Activated CD4-positive, CD25-positive, alpha-beta regulatory T cell treated with anti-CD3 and anti-CD28 coated beads, Interleukin-2, amount 50 U/mL, for 72 hours (primary cell): Measurements from ENCODE around the gene ADAM19.
"Not testable (repeated sequence)": the region's sequence is repeated elsewhere in the genome, so short reads cannot be mapped to it uniquely, and the experiment has no call there.

Experiments
- DNase-seq: peaks from one replicate; pipeline ENCODE4 v3.0.0; 2021

The ADAM19 gene

DNA sequence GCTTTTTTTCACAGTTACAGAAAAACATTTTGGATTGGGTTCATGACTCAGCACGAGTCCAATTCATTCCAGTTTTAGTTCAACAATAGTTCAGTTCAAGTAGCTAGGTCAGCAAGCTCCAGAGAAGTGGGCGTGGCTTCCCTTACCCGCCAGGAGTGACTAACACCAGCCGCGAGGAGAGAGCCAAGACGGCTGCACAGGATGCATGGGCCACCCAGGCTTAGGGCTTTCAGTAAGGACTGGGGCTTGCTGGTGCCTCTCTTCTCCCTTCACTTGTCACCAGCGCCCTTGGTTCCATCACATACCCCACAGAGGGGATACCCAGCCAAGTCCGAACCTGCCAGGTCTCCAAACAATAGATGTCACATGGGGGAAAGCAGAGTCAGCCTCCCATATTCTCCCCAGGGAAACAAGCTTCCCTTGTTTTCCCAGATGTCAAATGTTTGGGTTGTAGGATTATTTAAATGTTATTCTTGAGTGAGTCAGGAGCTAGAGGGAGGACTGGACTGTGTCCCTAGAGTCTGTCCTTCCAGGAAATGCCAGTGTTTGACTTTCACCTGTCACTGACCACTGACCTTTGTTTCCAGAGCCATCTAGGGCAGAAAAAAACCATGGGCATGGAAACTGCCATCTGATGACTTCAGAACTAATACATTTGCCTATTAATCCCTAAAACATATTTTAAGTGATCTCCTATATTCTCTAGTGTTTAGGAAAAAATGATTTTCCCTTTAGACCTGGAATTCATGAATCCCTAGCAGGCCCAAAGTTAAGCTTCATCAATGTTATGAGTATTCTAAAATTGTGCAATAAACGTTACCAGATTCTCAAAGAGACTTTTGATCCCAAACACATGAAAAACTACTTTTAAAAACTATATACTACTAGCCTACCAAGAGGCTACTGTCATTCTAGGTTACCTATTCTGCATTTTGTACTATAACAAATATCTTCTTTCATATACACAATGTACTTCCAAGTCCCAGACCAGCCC, 63.6 kb downstream of the ADAM19 start:
- no peak for DNase-seq

DNA sequence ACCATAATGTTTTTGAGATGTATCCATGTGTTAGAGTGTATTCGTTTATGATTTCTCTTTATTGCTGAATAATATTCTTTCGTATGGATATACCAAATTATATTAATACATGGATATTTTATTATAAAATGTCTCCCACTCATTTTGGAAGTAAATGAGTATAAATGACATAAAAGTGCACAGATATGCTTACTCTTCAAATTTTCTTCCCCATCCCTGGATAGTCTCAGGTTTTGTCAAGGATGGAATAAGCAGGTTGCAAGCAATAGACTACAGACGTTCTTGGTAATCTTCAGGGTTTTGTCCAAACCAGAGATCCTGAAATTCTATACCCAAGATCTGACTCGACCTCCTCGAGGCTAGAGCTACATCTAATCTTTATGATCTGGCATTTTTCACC, 64.9 kb downstream of the ADAM19 start:
- no peak for DNase-seq

DNA sequence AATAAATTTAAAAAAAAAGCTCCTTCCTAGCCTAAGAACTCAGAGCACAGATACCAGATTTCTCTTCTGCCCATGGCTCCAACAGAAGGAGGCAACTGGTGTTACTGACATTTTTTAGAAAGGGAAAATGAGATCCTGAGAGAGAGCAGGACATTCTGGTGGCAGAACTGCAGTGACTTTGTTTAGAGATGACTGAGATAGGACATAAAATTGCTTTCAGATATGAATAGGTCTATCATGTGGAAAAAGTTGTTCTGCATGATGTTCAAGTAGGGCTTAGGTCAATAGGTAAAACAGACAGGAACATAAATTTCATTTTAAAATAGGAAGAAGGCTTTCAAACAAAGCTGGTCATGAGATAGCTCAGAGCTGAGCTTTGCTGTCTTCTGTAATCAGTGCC, 66.0 kb downstream of the ADAM19 start:
- no peak for DNase-seq

DNA sequence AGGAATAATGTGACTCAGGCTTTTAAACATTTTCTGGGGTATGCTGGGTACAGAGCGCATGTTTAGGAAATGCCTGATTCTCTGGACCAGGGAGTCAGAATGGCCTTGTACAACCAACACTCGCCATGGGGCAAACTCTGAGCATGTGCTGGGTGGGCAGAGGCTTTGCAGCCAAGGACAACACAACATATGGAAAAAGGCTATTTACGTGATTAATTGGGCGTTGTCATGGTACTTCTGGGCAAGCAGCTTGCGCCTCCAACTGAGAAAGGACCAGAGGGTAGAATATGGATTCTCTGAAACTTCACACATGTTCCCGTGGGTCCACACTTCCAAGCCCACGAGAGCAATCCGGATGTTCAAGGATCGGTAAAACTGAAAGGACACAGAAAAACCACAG, 66.5 kb downstream of the ADAM19 start:
- DNase-seq, result no peak

DNA sequence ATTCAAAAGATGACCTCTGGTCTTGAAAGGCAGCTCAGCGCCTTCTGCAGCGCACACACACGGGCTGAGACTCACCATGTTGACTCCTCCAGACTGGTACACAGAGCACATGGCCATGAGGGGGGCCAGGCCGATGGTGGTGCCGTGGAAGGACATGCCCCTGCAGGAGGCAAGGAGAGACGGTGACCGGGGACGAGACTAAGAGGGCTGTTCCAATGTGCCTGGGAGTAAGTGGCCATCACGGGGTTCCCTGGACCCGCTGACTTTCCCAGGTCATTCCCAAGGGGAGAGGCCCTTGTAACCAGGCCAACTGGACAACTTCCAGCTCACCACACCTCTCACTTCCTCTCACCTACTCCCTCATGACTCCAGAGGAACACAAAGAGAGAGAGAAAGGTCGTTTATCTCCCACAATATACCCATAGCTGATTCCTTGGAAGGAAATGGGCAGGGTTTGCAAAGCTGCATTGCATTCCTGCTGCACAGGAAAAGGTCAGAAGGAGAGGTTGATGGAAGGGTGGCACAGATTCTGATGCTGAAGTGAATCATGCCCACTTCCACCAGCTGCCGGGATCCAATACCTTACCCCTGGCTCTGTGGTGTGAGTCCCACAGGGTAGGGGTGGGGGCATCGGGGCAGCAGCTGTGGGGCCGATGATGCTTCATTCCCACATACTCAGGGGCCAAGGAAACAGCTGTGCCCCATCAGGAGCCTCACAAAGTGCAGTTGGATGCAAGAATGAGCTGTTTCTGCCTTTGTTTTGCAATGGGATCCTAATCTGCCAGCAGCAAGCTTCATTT, 68.4 kb downstream of the ADAM19 start:
- DNase-seq, result no peak

DNA sequence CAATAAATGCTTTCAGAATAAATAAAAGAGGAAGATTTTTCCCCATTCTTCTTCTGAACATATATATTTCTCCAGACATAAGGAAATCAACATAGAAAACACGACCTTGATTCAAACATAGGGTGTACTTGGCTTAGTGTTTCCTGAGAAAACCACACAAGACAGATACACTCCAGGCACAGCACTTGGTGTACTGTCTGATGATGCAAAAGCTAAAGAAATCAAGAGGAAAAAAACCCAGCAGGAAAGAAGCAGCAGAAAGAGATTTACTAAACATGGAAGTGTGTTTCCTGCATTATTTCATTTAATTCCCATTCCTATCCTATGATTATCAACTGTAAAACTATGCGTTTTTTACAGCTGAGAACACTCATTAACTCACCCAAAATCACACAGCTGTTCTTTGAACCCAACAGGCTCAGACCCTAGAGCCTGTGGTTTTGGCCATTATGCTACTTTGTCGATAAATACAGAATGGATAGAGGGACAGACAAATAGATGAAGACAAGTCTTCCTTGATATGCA, 69.4 kb downstream of the ADAM19 start:
- DNase-seq, result no peak

DNA sequence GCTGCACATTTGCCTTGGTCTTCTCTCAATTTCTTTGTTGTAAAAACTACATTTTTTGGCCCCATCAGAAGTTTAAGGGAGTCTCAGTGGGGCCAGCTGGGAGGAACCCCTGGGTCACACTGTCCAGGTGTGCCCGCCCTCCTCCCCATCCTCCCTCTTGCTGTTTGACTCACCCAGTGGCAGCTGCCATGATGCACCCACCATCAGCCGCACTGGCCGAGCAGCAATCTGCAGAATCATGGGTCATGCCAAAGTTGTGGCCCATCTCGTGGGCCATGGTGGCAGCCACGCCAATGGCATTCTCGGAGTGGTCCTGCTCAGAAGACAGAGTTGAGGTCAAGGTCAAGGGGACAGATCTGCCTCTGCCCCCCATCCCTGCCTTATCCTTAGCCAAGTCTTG, 70.1 kb downstream of the ADAM19 start:
- no peak for DNase-seq

DNA sequence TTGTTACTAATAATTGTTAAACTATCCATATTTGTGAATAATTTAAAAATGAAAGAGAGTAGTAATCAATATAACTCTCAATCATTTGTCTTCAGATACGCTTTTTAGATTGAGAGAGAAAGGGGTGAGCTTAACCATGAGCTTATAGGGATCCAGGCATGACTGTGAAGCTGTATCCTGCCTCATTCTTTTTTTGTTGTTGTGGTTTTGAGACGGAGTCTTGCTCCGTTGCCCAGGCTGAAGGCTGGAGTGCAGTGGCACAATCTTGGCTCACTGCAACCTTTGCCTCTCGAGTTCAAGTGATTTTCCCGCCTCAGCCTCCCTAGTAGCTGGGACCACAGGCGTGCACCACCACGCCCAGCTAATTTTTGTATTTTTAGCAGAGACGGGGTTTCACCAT, 71.5 kb downstream of the ADAM19 start:
- no peak for DNase-seq

DNA sequence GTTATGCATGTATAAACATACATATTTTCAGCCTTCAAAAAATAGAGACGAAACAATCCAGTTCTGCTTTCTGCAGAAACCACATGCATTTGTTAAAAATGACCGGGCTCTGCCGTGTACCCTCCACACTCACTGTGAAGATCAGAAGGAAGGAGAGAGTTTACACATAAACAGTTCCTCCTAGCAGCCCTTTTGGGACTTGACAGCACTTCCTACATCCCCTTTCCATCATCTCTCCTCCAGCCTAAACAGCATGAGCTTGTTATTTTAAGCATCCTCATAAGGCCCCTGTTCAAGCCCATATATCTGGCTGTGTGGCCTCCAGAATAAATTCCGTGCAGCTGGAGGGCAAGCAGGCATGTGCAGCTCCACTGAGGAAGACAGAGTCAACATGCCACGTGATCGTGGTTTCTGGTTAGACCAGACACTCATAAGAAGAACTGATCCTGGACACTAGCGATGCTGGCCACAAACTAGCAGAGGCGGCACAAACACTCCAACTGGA, 73.4 kb downstream of the ADAM19 start:
- DNase-seq, result no peak

DNA sequence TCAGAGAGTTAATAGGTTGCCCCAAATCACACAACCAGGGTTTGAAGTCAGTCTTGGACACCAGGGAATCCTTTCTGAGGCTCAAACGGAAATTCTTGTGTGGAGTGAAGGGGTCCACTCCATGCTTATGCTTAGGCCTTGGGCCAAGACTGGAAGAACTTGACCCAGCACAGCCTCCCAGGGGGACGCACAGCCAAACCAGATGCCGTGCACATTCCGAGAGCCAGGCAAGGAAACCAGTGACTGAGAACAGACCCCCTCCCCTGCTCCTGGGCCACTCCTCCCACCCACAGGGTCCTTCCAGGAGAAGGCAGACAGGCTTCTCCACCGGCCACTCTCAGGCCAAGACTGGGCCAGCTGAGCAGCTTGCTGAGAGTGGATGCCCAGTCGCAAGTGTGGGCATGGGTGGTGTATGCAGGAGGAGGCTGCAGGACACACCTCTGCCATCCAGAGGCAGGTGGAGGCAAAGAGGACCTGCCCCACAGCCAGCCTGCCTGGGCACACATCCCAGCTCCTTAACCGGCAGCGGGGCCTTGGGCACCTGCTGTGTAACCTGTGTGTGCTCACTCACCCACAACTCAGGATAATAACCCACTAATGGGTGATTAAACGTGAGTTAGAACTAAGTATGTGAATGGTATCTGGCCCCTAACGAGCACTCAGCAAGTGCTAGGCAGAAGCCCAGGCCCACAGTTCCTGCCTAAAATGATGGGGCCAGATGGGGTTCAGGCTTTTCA, 77.5 kb downstream of the ADAM19 start:
- DNase-seq, result no peak

DNA sequence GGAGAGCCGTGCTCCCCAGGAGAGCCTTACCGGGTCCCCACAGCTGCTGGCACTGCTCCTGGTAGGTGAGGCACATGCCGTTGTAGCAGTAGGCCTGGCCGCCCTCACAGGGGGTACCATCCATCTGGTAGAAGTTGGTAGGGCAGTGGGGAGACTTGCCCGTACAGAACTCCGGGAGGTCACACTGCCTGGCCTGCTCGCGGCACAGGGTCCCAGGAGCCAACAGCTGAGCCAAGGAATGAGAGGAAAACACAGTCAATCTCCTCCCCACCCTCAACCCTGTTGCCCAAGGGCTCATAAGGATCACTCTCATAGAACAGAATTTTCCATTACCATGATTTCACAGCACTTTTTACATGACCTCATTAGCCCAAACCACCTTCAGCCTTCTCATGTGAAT, 78.7 kb downstream of the ADAM19 start:
- no peak for DNase-seq

DNA sequence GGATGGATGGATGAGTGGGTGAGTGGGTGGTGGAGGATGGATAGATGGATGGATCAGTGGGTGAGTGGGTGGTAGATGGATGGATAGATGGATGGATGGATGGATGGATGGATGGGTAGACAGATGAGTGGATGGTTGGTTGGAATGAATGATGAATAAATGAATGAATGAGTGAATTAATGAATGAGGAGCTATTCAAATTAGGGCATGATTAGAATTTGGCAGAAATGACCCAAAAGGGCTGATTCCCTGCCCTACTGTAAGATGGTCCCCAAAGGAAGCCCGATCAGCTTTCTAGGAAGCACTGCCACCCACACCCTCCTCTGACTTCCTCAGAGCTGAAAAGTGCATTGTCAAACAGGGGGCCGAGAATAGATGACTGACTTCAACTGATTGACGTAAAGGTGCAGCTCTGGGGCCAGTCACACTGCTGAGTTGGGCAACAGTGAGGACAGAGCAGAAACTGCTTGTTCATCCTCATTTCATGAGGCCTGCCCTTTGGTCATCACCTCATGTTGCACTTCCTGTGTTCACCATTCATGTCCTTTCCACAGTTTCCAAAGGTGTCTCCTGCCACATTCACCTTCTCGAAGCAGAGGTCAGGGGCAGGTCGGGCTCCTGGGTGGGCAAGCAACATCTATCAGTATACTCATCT, 81.3 kb downstream of the ADAM19 start:
- no peak for DNase-seq

DNA sequence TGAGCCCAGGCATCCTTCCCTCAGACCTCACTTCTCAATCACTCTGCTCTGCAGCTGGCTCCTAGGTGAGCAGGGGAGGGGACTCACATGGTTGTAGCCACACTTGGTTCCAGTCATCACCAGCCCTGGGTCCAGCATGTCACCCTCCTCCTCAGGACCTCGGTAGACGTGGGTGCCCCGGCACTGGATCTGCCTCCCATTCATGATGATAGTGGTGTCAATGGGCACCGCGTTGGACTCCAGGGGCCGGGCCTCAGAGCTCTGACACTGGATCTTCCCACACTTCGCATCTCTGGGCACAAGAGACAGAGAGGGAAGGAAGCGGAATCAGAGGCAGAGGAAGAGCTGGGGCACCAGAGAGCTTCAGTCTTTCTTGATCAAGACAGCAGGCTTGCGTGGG, 82.7 kb downstream of the ADAM19 start:
- DNase-seq, result no peak

DNA sequence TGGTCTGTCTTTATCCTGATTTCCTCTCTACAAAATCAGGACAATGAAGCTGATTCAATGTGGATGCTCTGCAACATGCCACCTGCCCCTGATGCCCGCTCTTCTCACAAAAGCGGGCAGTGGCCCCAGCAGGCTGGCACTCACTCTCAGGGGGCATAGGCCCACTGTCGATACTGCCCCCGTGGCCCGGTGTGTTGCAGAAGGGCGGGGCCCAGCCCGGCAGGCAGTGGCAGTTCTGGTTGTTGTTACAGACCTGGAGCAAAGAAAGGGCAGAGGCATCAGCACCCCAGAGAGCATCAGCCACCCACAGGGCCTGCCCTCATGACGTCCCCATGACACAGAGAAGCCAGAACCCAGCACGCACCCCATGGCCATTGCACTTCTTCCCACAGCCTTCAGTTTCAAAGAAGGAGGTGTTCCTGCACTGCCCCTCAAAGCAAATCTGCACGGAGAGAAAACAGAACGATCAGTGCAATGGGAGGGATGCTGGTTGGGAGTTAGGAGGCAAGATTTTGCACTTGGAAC, 84.0 kb downstream of the ADAM19 start:
- DNase-seq, result no peak

DNA sequence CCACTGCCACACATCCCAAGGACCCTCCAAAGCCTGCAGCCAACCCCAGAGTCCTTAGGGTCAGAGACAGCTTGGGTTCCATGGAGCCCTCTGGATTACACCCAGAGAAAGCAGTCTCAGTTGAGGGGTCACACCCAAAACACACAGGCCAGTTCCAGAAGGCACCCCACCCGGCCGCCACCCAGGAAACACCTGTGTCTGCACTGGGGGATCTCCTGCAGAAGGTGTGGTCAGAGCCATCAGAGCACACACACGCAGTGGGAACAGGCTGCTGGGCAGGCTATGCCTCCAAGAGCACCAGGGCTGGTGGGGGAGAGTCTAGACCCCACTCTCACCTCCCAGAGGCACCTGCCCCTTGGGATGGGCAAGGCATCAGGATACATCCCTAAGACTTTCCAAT, 88.2 kb downstream of the ADAM19 start:
- DNase-seq, result no peak

DNA sequence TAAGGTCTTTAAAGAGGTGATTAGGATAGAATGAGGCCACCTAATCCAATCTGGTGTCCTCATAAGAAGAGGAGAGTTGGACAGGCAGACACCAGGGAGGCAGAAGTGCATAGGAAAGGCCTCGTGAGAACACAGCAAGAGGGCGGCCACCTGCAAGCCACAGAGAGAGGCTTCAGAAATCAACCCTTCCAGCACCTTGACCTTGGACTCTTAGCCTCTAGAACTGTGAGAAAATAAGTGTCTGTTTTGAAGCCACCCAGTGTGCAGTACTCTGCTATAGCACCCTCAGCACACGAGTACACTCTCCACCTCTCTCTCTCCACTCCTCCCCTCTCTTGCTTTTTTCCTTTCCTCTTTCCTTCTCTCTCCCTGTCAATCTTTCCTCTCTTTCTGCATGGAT, 88.7 kb downstream of the ADAM19 start:
- DNase-seq, result no peak

DNA sequence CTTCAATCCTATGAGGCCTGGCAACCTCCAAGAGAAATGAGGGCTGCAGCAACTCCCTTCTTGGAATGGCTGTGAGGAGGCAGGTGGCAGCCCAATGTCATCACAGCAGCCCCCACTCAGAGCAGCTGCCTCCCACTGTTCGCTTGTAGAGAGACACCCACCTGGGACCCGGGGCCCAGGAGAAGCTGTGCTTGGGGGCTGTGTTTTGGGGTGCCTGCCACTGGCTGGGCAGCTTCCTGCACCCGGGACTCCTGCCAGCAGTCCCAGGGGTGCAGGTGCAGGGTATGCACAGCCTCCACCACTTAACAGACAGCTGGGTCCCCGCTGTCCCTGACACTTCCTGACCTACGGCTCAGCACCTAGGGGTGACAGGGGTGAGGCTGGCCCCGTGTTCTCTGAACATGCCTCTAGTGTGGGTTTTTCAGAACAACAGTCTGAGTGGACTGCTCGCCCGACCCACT, 89.3 kb downstream of the ADAM19 start:
- no peak for DNase-seq

DNA sequence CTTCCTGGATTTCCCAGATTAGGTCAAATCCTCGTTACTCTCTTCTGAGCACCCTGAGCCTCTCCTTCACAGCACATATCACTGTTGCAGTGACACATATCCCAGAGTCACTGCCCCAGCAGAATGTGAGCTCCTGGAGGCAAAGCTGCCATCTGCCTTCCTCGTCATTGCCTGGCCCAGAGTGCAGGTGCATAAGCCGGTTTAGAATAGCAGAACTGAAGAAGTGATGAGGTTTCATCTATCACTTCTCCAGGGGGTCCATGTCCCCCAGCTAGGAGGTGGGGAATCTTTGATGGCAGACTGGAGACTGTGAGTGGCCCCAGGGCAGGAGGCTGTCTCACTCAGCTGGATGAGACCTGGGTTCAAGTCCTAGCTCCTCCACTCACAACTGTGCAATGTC, 89.8 kb downstream of the ADAM19 start:
- DNase-seq, result no peak

DNA sequence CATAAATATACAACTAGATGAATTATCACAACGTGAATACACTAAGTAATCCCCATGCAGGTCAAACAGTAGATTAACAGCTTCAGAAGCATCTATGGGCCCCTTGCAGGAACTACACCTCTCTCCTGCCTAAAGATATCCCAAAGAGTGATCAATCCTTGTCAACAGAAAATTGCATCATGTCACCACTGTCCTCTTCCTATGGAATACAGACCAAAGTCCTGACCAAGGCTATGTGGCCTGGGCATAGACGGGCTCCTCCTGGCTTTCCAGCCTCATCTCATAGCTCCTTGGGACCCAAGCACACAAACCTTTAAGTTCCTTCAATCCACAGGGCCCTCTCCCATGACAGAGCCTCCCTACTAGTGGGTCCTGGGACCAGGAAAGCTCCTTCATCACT, 90.2 kb downstream of the ADAM19 start:
- no peak for DNase-seq

DNA sequence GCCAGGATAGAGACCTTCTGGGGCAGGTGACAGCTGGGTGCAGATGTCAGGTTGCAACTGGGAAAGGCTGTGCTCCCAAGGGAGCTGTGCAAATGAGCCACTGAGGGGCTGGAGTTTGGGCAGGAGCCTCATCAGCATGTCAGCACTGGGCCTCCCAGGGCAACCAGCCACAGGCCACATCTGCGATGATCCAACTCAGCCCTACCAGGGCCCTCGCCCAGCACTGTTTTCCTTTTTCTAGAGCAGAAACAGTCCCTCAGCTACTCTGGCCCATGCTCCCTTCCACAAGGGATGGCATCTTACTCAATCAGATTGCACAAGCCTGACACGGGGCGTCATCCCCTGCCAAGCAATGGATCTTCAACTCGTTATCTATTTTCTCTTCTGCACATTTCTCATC, 90.8 kb downstream of the ADAM19 start:
- no peak for DNase-seq

DNA sequence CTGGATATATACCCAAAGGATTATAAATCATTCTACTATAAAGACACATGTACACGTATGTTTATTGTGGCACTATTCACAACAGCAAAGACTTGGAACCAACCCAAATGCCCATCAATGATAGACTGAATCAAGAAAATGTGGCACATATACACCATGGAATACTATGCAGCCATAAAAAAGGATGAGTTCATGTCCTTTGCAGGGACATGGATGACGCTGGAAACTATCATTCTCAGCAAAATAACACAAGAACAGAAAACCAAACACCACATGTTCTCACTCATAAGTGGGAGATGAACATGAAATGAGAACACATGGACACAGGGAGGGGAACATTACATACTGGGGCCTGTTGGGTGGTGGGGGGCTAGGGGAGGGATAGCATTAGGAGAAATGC, 92.9 kb downstream of the ADAM19 start:
- not testable (repeated sequence) for DNase-seq

DNA sequence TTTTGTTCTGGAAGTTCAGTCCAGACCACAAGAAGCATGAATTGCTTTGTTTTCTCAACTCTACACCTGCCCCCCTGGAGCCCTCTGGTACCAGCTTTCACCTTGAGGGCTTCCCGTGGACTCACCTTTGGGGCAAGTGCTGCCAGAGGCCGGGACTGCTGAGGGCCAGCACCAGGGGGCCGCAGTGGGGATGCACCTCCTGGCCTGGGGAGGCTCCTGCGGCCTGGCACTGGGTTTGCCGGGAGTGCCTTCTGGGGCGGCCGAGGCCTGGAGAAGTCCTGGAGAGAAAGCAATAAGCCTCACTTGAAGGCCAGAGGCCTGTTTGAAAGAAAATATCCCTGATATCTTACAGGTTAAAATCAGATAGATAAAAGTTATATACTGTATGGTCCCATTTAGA, 93.9 kb downstream of the ADAM19 start:
- DNase-seq, result no peak
